Right atrium auricular region (tissue), 2 donors: ENCODE data around the gene FHIT. TPM values are rescaled to one million over a fixed set of nuclear protein-coding genes. Genes with fewer than 3 reads are reported as not detected.

ENCODE experiments used
- DNase-seq: peaks from one replicate; pipeline ENCODE4 v3.0.0-alpha.2; 2019; ENCODE audit warnings: low spot score
- H3K27ac ChIP-seq, 2 donors: fragments of 200-600 bp; sonication (generic); 1 replicate in 1 of 2; 2 replicates in 1 of 2; pipeline ENCODE4 v1.5.1; 2016 to 2019
- H3K27me3 ChIP-seq, 2 donors: fragments of 200-600 bp; sonication (generic); one replicate each; pipeline versions ENCODE4 v1.5.1 to v1.6.0; 2017 to 2019
- H3K36me3 ChIP-seq: fragments of 200-600 bp; sonication (generic); one replicate; pipeline ENCODE4 v1.5.1; 2016
- H3K4me1 ChIP-seq, 2 donors: fragments of 200-600 bp; sonication (generic); one replicate each; pipeline versions ENCODE4 v1.5.1 to v1.6.0; 2017 to 2019
- H3K4me3 ChIP-seq, 2 donors: fragments of 200-600 bp; sonication (generic); 1 replicate in 1 of 2; 2 replicates in 1 of 2; pipeline ENCODE4 v1.5.1; 2017 to 2019; ENCODE audit warnings: mild to moderate bottlenecking in 1 of 2, moderate library complexity in 1 of 2
- H3K9me3 ChIP-seq, 2 donors: fragments of 200-600 bp; sonication (generic); one replicate each; pipeline ENCODE4 v1.5.1; 2019
- total RNA-seq, 2 donors: library from RNA; depleted of rRNA; stranded (reverse); fragments of >200 nt; gene quantifications; one replicate each; pipeline ENCODE4 v1.1.0, GENCODE V29; 2016
- TF ChIP-seq, protein P1 (sequence below), 2 donors: fragments of 200-600 bp; sonication (generic); IDR thresholded peaks; one replicate each; pipeline ENCODE4 v1.5.1; 2019; ENCODE audit warnings: antibody characterized with exemption in 2 of 2

The FHIT gene
- total RNA-seq, 2 donors from 2014 or later = 10.4 to 11.0 TPM

DNA sequence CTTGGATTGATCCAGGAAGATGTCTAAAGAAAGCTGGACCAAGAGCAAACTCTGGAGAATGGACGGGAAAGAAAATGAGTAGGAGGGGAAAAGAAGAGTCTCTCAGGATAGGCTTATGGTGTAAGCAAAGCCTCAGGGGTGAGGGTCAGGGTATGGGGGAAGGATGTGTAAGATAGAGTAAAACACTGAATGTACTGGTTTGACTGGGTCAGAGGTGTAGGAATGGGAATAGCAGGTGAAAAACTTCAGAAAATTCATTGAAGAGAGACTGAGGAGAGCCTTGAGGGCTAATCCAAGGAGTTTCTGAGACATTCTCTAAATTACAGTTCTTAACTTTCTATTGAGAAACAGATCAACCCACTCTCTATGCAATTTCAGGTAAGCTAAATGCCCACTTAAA, 857.3 kb downstream of the FHIT start:
- H3K4me1 ChIP-seq = no peaks in the 10 kb centered on the region
- H3K27ac ChIP-seq = no peak overlapping the region
- TF ChIP-seq, protein P1, sequence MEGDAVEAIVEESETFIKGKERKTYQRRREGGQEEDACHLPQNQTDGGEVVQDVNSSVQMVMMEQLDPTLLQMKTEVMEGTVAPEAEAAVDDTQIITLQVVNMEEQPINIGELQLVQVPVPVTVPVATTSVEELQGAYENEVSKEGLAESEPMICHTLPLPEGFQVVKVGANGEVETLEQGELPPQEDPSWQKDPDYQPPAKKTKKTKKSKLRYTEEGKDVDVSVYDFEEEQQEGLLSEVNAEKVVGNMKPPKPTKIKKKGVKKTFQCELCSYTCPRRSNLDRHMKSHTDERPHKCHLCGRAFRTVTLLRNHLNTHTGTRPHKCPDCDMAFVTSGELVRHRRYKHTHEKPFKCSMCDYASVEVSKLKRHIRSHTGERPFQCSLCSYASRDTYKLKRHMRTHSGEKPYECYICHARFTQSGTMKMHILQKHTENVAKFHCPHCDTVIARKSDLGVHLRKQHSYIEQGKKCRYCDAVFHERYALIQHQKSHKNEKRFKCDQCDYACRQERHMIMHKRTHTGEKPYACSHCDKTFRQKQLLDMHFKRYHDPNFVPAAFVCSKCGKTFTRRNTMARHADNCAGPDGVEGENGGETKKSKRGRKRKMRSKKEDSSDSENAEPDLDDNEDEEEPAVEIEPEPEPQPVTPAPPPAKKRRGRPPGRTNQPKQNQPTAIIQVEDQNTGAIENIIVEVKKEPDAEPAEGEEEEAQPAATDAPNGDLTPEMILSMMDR (IDR thresholded peaks at IDR 0.05) = no peak
- no peaks in the 10 kb centered on the region for H3K36me3 ChIP-seq
- DNase-seq = no peak
- no peak overlapping the region for H3K4me3 ChIP-seq
- no peaks in the 10 kb centered on the region for H3K9me3 ChIP-seq
- no peaks in the 10 kb centered on the region for H3K27me3 ChIP-seq

DNA sequence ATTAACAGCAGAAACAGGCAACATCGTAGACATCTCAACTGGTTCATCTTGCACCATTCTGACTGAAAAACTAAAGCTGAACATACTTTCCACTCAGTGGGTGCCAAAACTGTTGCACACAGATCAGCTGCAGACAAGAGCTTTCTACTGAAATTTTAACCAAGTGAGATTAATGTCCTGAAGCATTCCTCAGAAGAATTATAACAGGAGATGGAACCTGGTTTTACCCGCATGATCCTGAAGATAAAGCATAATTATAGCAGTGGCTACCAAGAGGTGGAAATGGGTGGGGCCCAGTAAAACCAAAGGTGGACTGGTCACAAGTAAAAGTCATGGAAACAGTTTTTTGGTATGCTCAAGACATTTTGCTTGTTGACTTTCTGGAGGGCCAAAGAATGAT, 858.8 kb downstream of the FHIT start:
- Histone ChIP-seq H3K9me3 (no peaks in the 10 kb centered on the region), H3K4me1 (no peaks in the 10 kb centered on the region), H3K27ac (no peak overlapping the region), H3K4me3 (no peak overlapping the region), H3K27me3 (no peaks in the 10 kb centered on the region), H3K36me3 (no peaks in the 10 kb centered on the region)
- TF ChIP-seq, protein P1 (IDR thresholded peaks at IDR 0.05) = no peak
- DNase-seq = no peak

DNA sequence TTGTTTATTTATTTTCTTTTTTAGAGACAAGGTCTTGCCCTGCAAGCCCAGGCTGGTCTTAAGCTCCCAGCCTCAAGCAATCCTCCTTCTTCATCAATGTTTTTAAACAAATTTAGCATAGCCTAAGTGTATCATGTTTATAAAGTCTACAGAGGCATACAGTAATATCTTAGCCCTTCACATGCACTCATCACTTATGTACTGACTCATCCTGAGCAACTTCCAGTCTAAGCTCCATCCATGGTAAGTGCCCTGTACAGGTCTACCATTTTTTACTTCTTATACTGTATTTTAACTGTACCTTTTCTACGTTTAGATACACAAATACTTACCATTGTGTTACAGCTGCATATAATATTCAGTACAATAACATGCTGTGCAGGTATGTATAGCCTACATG, 860.0 kb downstream of the FHIT start:
- Histone ChIP-seq H3K36me3 (no peaks in the 10 kb centered on the region), H3K4me3 (no peak overlapping the region), H3K27ac (no peak overlapping the region), H3K9me3 (no peaks in the 10 kb centered on the region), H3K27me3 (no peaks in the 10 kb centered on the region), H3K4me1 (no peaks in the 10 kb centered on the region)
- TF ChIP-seq, protein P1 (IDR thresholded peaks at IDR 0.05) = no peak
- no peak for DNase-seq

DNA sequence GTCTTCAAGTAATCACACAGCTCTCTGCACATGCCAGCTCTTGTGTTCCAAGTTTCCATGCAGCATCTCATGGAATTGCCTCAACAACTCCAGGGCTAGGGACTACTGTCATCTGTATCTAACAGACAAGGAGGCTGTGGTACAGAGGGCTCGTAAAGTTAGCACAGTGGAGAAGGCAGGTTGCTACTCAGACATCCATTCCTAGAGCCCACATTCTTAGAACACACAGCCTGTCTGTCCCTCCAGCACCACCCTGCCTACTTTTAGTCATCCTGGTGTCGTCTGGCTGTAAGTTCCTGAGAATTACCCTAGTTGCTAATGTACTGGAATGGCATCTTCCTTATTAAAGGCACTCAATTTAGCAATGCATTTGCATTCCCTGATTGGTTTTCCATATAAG, 862.5 kb downstream of the FHIT start:
- H3K4me3 ChIP-seq = no peak overlapping the region
- no peak for DNase-seq
- no peaks in the 10 kb centered on the region for H3K9me3 ChIP-seq
- no peak overlapping the region for H3K27ac ChIP-seq
- no peaks in the 10 kb centered on the region for H3K27me3 ChIP-seq
- no peaks in the 10 kb centered on the region for H3K36me3 ChIP-seq
- no peaks in the 10 kb centered on the region for H3K4me1 ChIP-seq
- TF ChIP-seq, protein P1 (IDR thresholded peaks at IDR 0.05) = no peak

DNA sequence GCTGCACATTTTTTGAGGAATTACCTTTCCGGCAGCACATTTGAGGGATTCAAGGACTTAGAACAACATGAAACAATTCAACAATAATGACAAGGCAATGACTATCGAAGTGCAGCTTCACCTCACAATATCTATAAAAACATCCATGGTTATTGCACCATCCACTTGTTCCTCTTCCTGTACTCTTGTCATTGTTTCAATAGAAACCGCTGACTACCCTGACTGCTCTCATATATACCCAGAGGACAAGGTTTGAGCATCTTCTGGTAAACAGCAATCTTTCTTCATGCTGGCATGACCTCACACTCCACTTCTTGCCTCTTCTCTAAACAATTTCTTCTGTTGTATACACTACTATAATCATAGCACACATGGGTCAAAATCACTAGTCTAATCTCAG, 864.9 kb downstream of the FHIT start:
- Histone ChIP-seq H3K27ac (no peak overlapping the region), H3K9me3 (no peaks in the 10 kb centered on the region), H3K4me3 (no peak overlapping the region), H3K4me1 (no peaks in the 10 kb centered on the region), H3K27me3 (no peaks in the 10 kb centered on the region), H3K36me3 (no peaks in the 10 kb centered on the region)
- TF ChIP-seq, protein P1 (IDR thresholded peaks at IDR 0.05) = no peak
- no peak for DNase-seq

DNA sequence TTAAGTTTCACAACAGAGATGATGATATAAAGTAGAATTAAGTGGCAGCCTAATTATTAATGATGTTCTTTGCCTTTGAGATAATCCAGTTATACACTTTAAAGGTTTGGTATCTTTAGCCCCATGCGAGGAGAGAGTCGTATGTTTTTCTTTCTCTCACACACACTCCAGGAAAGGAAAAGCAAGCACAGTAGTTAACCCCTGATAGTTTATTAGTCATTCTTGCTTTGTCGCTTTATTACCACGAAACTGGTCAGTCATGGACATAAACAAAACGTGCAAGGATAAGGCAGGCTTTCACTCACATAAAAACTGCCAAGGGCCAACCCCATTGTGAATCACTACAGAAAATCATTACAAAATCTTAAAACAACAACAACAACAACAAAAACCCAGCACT, 866.9 kb downstream of the FHIT start:
- no peaks in the 10 kb centered on the region for H3K4me1 ChIP-seq
- TF ChIP-seq, protein P1 (IDR thresholded peaks at IDR 0.05) = no peak
- H3K27ac ChIP-seq = no peak overlapping the region
- H3K36me3 ChIP-seq = no peaks in the 10 kb centered on the region
- DNase-seq = no peak
- H3K27me3 ChIP-seq = no peaks in the 10 kb centered on the region
- H3K9me3 ChIP-seq = no peaks in the 10 kb centered on the region
- H3K4me3 ChIP-seq = no peak overlapping the region
